MM.1S (cell line): ENCODE data around the gene CD300LB.
"Not testable (repeated sequence)": the region's sequence is repeated elsewhere in the genome, so short reads cannot be mapped to it uniquely, and the experiment has no call there.

Experiments used
- EZH2 ChIP-seq: fragments of 300-600 bp; sonication (generic); optimal IDR thresholded peaks from 2 replicates; pipeline ENCODE3; 2017; ENCODE audit warnings: low read depth, mild to moderate bottlenecking, antibody characterized with exemption, low read length, mixed read lengths
- TF ChIP-seq, protein P1 (sequence below): fragments of 300-600 bp; sonication (generic); IDR thresholded peaks from 2 replicates; pipeline ENCODE4 v1.5.1; 2016; ENCODE audit warnings: antibody characterized with exemption, low read length, mixed read lengths

GRCh38 chr17:74503949-74504348 is 27.3 kb downstream of the CD300LB start:
- TF ChIP-seq, protein P1, sequence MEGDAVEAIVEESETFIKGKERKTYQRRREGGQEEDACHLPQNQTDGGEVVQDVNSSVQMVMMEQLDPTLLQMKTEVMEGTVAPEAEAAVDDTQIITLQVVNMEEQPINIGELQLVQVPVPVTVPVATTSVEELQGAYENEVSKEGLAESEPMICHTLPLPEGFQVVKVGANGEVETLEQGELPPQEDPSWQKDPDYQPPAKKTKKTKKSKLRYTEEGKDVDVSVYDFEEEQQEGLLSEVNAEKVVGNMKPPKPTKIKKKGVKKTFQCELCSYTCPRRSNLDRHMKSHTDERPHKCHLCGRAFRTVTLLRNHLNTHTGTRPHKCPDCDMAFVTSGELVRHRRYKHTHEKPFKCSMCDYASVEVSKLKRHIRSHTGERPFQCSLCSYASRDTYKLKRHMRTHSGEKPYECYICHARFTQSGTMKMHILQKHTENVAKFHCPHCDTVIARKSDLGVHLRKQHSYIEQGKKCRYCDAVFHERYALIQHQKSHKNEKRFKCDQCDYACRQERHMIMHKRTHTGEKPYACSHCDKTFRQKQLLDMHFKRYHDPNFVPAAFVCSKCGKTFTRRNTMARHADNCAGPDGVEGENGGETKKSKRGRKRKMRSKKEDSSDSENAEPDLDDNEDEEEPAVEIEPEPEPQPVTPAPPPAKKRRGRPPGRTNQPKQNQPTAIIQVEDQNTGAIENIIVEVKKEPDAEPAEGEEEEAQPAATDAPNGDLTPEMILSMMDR = not testable (repeated sequence)
- TF ChIP-seq EZH2 = not testable (repeated sequence)
